HG03025 (cell line): ENCODE data around the gene TMSB10.
"Not testable (repeated sequence)": the region's sequence is repeated elsewhere in the genome, so short reads cannot be mapped to it uniquely, and the experiment has no call there.

Experiments used
- ATAC-seq: cut with Tn5 transposase; IDR thresholded peaks from one replicate; pipeline ENCODE4 v1.9.1; 2021; ENCODE audit warnings: mild to moderate bottlenecking, moderate library complexity; ENCODE audit not compliant: unreplicated experiment, low FRiP score

The TMSB10 gene

DNA sequence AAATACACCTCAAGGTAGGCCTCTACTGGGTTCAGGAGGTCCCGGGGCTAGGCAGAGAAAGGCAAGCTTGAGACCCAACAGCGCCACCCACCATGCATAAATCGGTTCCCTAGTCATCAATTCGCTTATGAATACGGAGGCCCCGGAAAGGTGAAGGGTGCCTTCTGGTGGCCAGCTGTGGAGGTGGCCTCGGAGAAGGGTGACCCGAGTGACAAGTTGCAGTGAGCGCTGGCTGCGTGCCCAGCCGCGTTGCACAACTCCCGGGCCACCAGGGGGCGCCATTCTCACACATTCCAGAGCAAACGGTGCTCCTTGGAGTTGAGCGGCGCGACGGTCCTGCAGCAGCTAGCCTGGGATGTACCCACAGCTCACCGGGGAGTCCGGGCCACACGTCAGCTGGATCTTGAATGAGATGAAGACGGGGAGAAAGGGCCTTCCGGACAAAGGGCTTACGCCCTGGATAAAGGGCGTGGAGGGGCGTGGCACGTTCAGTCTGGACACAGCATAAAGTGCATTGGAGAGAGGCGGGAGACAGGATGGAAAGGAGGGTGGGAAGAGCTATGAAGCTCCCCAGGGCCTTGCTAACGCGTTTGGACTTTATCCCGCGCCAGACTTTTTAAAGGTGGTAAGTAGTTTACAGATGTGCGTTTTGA, 20.4 kb downstream of the TMSB10 start:
- peak; percentile 77 for ATAC-seq

- no peak for ATAC-seq
Observed at GRCh38 chr2:84927275-84927627, 21.8 kb downstream of the TMSB10 start.

GRCh38 chr2:84931384-84931821, 25.9 kb downstream of the TMSB10 start:
- peak; percentile 68 for ATAC-seq

DNA sequence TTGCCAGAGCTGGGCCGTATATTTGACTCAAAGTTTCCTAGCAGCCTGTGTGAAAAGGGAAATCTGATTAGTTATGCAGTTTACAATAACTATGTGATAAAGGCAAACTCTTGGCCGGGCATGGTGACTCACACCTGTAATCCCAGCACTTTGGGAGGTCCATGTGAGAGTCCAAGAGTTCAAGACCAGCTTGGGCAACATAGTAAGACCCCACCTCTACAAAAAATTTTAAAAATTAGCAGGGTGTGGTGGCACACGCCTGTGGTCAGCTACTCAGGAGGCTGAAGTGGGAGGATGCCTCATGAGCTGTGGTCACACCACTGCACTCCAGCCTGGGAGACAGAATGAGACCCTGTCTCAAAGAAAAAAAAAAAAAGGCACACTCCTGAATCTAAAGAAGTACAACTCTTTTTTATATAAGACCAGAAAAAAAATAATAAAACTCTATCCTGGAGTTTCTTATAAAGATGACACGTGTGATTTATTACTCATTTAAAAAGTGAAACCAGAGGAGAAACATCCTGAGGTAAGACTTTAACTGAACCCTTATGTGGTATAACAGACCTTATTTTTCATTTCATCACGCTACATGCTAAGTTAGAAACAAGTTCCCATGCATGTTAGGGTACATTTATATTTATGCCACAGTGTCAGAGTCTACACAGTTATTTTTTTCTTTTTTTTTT, 32.9 kb downstream of the TMSB10 start:
- no peak for ATAC-seq

- peak; percentile 74 for ATAC-seq
Observed at GRCh38 chr2:84939426-84940087, 34.1 kb downstream of the TMSB10 start.

DNA sequence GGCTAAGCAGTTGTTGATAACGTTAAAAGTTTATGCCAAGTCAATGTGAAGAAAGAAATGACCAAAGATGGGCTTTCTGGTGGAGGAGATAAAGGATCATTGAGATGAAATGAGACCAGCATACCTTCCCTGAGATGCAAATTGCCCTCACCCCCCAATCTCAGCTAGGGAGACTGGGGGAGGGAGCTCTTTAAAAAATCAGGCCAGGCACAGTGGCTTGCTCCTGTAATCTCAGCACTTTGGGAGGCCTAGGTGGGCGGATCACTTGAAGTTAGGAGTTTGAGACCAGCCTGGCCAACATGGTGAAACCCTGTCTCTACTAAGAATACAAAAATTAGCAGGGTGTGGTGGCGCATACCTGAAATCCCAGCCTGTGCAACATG, 34.6 kb downstream of the TMSB10 start:
- ATAC-seq: peak; percentile 6

GRCh38 chr2:84940831-84941412, 35.5 kb downstream of the TMSB10 start:
- no peak for ATAC-seq

GRCh38 chr2:84942166-84942565, 36.7 kb downstream of the TMSB10 start:
- ATAC-seq: no peak

DNA sequence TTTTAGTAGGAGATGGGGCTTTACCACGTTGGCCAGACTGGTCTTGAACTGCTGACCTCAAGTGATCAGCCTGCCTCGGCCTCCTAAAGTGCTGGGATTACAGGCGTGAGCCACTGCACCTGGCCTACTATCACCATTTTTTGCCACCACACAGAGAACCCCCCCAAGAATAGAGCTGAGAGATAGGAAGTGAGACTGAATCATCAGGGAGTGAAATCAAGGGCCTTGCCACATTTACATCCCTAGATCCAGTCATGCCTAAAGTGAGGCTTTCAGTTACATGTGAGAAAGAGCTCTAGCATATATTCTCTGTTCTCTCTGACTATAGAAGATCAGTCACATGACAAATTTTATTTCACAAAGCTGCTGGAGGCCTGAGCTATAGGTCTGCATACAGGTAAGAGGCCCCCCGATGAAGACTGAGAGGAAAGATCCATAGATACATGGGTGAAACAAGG, 37.5 kb downstream of the TMSB10 start:
- peak; percentile 37 for ATAC-seq

DNA sequence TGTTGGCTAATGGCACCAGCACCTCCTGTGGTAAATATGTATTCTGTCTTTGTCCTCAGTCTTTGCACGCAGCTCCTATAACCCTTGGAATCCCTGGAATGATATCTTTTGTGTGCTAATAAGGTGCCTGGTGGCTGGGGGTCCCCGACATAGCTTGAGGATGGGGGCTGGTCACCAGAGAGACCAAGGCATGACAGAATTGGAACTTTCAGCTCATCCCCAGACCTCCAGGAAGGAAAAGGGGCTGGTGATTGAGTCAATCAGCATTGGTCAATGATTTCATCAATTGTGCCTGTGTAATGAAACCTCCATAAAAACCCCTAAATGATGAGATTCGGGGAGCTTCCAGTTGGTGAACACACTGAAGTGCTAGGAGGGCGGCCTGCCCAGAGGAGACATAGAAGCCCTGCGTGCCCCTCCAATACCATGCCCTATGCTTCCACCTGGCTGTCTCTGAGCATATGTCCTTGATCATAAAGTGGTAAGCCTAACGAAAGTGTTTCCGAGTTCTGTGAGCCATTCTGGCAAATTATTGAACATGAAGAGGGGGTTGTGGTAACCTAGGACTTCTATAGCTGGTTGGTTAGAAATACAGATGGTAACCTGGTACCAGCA, 38.9 kb downstream of the TMSB10 start:
- no peak for ATAC-seq

- ATAC-seq: not testable (repeated sequence)
Observed at GRCh38 chr2:84945838-84946203, 40.4 kb downstream of the TMSB10 start.

GRCh38 chr2:84946204-84947009, 41.0 kb downstream of the TMSB10 start:
- ATAC-seq: peak; percentile 67

DNA sequence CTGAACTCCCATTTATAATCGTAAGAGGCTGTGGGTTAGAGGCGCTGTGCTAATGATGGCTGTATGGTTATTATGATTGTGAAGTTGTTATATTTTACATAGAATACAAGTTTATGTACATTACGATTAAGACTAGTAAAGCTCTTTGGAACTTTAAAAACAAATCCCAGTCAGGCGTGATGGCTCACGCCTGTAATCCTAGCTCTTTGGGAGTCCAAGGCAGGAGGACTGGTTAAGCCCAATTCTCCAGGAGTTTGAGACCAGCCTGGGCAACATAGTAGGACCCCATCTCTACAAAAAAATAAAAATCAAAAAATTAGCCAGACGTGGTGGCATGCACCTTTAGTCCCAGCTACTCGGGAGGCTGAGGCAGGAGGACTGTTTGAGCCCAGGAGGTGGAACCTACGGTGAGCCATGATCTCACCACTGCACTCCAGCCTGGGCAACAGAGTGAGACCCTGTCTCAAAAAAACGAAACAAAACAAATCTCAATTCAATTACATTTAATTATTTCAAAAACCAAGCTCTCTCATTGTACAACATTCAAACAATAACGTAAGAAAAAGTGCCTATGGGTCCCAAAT, 41.6 kb downstream of the TMSB10 start:
- no peak for ATAC-seq

- ATAC-seq: no peak
Observed at GRCh38 chr2:84953535-84953934, 48.1 kb downstream of the TMSB10 start.

DNA sequence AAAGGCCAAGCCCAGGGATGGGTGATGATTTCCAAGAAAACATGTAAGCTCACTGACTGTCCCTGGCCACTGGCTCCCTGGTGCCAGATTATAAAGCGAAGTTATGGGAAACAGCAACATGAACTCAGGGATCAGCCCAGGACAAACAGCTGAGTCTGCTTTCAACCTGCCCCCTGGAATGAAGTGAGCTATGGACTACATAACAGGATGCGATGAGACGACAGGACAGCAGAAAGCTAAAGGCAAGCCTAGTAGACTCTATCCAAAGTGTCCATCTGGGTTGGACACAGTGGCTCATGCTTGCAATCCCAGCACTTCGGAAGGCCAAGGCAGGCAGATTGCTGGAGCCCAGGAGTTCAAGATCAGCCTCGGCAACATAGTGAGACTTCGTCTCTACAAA, 48.9 kb downstream of the TMSB10 start:
- ATAC-seq: no peak
